NCI-H1092 (cell line): ENCODE results near the gene C3orf52.
A peak's percentile ranks its signal among the peaks of the same experiment; 100 is the strongest.
"Not testable (repeated sequence)": the region's sequence is repeated elsewhere in the genome, so short reads cannot be mapped to it uniquely, and the experiment has no call there.

Experiments used
- DNase-seq: peaks from one replicate; lab custom pipeline; 2025; lab: John Stamatoyannopoulos, UW

The C3orf52 gene

DNA sequence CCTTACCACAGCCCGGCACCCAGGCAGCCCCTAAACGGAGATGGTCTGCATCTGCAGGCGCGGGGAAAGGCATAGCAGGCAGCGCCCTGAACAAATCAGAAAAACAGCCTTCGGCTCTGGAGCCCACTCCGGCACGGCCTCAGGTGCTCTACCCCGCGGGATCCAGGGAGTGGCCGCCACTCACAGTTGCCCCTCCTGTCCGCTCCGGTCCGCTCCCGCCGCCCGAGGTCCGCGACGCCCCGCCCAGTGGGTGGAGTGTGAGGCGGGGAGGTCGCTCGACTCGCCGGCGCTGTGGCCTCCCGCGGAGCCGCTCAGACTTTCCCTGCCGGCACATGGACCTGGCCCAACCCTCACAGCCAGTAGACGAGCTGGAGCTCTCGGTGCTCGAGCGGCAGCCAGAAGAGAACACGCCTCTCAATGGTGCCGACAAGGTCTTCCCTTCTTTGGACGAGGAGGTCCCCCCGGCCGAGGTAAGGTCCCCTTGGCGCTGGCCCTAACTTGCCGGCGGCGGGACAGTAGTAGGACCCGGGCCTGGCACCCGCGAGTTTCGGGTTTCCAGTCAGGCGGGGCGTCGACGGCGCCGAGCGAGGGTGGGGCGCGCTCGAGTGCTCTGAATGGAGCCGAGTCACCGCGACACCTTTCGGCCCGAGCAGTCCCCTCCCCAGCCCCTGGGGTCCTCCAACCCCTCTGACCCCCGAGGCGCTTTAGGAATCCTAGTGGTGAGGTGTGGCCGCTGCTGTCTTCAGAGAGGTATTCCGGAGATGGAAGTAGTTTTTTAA, at the start of gene C3orf52:
Gene C3orf52, plus strand, starts transcription at position 314 of the 779 bp plus-strand sequence. Its CDS starts 19 bp downstream, at position 333.
- DNase-seq, result peak; percentile 49

DNA sequence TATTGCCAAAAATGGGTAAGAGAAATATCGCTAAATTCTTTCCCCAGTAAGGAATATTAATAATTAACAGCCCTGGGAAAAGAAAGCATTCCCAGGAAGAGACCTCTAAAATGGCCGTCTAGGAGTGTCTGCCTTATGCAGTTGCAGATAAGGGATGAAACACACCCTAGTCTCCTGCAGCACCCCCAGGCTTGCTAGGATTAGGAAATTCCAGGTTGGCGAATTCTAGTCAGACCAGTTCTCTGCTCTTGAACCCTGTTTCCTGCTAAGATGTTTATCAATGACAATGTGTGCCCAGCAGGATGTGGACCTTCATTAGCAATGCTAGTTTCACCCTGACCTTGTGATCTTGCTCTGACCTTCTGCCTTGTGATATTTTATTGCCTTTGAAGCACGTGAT, 49.0 kb upstream of the C3orf52 start:
- DNase-seq, result not testable (repeated sequence)

DNA sequence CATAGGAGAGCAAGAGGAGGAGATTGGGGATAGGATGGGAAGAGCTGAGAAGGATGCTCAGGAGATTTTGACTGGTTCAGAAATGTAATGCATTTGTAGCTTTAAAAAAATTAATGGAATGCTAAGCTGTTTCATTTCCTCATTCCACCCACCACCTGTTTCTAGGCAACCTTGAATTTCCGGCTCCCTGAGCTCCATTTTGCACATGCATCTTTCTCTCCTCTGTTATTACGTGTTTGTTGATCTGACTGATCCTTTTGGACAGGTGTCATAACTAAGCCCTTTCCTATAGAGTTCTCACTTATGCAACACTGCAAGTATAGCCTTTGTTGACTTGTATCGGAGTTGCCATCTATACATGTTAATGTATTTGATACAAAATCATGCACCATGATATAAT, 47.3 kb upstream of the C3orf52 start:
- DNase-seq, result no peak

DNA sequence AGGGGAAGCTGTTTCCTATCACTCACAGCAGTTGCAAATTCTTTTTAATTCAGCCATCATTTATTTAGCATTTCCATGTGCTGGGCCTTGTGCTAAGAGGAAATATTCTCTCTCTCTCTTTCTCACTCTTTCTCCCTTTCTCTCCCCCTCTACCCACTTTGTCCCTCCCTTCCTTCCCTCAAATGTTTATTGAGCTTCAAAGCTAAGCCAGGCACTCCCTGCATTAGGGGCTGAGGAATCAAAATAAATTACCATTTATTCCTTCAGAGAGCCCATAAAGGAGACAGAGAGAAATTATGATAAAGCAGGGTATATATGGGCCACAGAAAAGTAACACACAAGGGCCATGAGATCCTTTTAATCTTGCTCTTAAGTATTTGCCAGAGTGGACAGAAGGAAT, 44.9 kb upstream of the C3orf52 start:
- no peak for DNase-seq

DNA sequence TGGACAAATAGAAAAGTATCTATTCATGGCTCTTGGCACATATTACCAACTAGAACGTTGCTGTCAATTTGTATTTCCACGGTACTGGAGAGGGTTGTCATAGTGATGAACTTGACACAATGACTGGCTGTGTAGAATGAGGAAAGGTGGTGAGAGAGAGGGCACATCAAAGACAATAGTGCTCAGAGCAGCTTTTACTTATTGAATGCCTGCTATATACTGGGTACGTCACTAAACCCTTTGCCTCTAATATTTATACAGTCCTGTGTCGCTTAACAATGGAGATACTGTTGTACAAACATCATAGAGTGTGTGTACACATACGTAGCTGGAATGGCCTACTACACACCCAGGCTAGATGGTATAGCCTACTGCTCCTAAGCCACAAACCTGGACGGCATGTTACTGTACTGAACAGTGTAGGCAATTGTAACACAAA, 43.3 kb upstream of the C3orf52 start:
- DNase-seq, result peak; percentile 97

GRCh38 chr3:112043621-112044201, 42.5 kb upstream of the C3orf52 start:
- DNase-seq, result peak; percentile 89

- no peak for DNase-seq
Observed at GRCh38 chr3:112046599-112046998, 39.6 kb upstream of the C3orf52 start.

DNA sequence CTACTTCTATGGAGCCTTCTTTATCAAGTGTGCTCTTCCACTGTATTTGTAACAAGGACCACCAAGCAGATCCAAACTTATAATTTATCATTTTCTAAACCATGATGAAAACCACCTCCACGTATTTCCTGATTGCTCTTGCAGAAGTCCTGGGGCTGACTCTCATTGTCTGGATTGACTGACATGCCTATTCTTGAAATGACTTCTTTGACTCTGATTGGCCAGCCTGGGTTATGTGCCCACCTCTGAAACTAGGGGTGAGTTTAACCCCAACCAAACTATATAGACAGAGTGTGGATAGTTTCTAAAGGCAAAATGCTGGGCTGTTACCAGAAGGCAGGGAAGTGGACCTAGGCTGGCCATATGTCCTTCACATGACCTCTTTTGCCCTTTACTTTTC, 38.9 kb upstream of the C3orf52 start:
- DNase-seq, result no peak

GRCh38 chr3:112048911-112049310, 37.3 kb upstream of the C3orf52 start:
- no peak for DNase-seq

- no peak for DNase-seq
Observed at GRCh38 chr3:112053229-112053628, 33.0 kb upstream of the C3orf52 start.

- no peak for DNase-seq
Observed at GRCh38 chr3:112056451-112056929, 29.7 kb upstream of the C3orf52 start.

GRCh38 chr3:112059497-112059896, 26.7 kb upstream of the C3orf52 start:
- no peak for DNase-seq

DNA sequence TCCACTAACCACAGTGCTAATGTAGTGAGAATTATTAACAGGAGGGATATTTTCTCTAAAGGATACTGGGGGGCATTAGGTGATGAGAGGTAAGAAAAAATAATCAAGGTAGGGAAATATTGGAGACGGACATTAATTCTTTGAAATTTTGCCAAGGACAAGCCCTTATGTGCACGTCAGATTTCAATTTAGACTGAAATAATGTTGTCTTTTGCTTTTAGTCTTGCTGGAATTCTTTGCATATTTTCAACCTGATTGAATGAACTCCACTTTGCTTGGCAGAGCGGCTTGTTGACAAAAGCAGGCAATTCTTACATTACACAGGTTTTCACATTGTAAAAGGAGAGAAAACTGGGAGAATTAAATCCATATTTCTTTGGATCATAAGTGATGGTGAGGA, 25.0 kb upstream of the C3orf52 start:
- no peak for DNase-seq

- DNase-seq, result not testable (repeated sequence)
Observed at GRCh38 chr3:112072387-112073060, 13.7 kb upstream of the C3orf52 start.

- DNase-seq, result no peak
Observed at GRCh38 chr3:112074006-112074405, 12.2 kb upstream of the C3orf52 start.

GRCh38 chr3:112074616-112075497, 11.3 kb upstream of the C3orf52 start:
- DNase-seq, result no peak

GRCh38 chr3:112078125-112079083, 7.8 kb upstream of the C3orf52 start:
- no peak for DNase-seq

DNA sequence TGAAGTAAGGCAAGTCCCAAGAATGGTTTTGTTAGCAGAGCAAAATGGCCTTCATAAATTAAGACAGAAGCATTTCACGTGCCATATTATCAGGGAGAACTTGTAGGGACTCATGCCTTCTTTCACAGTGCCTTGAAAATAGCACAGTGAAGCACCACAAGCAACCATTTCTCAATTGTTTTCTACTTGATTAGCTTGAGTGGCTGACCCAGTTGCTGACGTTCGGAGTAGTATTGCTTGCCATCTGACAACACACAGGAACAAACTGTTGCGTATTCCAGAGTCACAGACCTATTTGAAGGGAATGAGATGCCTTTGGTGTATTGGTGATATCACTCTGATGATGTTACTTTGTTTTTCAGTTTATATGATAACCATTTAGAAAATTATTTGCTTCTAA, 3.0 kb upstream of the C3orf52 start:
- no peak for DNase-seq

DNA sequence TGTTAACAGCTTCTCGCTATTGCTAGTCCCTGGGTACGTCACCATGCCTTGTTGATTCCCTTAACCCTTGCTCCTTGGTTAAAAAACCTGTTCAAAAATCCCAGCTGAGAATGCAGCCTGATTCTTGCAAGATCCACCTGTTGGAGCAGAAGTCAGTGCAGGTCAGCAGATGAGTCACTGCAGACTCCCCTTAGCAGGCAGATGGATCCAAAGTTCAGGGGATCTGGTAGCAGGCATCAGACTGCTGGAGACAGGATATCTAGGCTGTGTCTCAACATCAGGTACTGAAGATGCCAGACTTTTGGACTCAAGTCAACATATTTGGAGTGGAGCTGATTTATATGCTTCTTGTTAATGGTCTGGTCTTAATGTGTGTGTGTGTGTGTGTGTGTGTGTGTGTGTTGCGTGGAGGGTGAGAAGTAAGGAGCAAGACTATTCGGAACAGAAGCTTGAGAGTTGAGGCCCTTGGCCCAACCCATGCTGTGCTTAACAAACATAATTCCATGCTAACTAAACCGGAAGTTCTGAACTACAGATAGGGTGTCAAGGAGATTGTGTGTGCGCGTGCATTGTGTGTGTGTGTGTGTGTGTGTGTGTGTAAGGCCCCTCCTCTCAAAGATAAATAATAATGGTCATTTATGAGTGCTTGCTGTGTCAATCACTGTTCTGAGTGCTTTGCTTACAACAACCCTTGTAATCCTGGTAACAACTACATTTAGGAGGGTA, 1.0 kb upstream of the C3orf52 start:
- no peak for DNase-seq

DNA sequence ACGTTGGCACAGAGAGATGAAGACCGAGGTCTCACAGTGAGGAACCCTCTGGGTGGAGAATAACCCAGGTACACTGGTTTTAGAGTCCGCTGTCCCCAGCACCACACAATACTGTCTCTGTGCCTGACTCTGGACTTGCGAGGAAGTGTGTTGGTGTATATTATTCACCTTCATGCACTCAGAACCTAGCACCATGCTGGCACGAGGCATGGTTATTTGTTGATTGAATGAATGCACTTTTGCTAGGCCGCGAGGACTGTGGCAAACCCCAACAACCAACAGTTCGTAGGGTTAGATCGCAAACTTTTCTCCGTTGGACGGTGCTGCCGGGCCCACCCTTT, 484 bp upstream of the C3orf52 start:
- DNase-seq, result no peak
